GM18870 (cell line): ENCODE measurements around the gene VOPP1.

Source experiments
- ATAC-seq: cut with Tn5 transposase; IDR thresholded peaks from one replicate; pipeline ENCODE4 v1.9.1; 2021; ENCODE audit warnings: moderate library complexity; ENCODE audit not compliant: unreplicated experiment

Gene VOPP1

DNA sequence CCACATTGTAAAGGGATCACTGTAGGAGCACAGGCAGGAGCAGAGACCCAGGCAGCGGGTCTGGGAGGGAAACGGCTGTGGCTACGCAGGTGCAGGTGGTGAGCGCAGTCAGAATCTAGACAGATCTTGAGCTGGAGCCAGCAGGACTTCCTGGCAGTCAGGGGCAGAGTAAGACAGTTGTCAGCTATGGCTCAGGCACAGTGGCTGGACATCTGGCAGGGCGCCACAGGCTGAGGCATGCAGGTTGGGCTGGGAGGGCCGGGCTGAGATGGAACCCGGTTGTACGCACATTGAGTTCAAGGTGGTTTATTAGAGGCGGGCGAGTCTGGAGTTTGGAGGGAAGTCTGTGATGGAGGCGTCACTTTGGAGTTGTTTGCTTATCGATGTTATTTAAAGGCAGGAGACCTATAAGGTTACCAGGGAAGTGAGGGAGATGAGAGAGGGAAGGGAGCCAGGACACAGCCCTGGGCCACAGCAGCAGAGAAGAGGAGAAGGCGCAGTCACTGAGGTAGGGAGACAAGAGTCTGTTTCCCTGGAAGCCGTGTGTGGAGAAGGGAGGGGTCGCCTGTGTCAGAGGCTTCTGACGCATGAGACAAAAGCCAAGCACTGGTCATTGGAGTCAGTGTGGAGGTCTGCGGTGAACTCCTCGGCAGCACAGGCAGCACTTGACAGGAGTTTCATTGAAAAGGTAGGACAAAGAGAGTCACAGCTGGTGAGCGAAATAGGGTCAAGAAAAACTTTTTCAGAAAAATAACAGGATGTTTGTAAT, 133.4 kb downstream of the VOPP1 start:
- no peak for ATAC-seq

DNA sequence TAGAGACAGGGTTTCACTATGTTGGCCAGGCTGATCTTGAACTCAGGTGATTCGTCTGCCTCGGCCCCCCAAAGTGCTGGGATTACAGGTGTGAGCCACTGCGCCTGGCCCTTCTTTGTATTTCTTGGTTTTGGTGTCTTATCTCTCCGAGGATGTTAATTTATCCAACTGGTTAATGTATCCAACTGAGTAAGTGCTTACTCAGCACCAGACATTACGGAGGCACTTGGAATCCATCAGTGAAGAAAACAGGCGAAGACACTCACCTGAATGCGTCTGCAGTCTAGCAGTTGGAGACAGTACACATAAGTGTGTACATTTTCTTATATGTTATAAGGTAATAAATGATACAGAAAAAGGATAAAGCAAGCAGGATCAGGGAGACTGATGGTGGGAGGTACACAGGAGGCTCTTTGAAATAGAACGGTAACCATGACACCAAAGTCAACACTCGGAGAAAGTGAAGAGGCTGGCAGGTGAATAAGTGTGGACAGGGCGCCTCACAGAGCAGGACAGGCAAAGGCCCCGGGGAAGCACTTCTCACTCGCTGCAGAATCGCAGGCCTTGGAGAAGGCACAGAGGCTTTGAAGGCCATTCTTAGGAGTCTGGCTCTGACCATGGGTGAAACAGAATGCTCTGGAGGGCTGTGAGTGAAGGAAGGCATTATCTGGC, 134.1 kb downstream of the VOPP1 start:
- ATAC-seq: no peak

DNA sequence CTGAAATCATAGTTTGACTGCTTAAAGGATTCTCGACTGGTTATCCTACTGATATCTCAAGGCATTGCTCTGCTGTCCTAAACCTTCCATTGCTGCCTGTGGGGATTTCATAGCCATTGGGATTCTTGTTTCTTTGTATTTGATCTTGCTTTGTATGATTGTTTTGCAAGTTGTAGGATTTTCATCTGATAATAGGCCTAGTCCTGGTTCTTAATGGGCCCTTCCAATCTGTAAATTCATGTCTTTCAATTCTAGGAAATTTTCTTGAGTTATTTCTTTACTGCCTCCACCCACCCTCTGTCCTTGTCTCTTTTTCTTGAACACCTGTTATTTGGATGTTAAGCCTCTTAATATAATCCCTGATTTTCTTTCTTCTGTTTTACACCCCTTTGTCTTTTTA, 134.9 kb downstream of the VOPP1 start:
- ATAC-seq: no peak

DNA sequence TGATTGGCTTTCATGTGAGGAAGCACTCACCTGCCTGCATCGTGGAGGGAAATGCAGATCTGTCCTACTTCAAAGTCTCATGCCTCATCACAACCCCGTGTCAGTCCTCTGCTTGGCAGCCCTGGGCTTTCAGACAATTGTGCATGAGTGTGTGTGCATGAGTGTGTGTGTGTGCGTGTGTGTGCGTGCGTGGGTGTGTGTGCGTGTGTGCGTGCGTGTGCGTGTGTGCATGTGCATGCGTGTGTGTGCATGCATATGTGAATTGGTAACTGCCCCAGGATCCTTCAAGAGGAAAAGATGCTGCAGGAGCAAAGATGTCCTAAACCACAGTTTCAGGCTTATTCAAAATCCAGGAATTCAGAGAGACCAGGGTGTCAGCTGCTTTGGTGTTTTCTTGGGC, 135.8 kb downstream of the VOPP1 start:
- no peak for ATAC-seq

DNA sequence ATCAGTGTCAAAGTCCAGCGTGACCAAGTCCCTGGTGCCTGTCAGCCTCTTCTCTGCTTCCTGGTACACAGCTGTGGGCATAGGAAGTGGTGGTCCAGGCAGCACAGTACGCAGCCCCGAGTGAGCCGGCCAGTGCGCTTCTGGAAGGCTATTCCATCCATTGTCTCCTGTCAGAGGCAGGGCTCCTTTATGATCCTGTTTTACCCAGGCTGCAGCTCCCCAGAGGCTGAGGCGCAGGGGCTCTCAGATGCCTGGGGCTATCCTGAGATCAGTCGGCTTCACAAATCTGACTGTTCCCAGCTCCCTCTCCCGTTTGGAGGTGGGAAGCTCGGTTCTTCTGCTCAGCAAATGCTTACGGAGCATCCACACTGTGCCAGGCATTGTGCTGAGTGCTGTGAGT, 136.8 kb downstream of the VOPP1 start:
- no peak for ATAC-seq

DNA sequence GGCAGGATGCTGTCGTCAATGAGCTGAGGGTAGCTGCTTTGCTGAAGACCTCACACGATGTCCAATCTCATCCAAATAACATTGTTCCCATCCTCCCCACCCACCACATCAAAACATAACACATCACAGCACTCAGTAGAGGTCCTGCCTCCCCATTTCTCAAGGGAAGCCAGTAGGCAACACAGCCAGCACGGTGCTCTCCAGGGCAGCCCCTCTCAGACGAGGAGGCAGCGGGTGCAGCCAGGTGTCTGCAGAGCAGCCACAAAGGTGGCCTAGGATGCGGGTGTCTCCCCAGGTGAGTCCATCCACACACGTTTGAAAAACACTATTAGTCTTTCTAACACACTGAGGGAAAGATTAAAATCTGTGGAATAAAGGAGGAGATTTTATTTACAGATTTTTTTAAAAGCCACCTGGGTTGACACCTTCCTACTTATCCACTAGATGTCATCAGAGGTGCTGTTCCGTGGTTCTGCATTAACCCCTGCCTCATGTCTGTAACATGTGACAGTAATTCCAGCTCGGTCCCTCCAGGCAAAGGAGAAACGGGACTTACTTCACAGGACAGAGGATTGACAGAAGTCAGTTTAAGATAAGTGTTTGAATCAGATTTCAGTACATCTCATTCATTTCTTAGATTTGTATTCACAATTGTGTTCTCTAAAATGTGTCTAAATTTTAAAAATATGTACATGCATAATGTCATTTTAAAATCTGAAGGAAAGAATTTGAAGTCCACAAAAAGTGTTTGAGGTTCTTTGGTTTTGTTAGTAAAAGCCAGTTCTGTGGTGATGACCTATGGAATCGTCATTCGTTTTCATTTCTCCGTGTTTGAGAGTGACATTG, 139.1 kb downstream of the VOPP1 start:
- ATAC-seq: peak; percentile 73

DNA sequence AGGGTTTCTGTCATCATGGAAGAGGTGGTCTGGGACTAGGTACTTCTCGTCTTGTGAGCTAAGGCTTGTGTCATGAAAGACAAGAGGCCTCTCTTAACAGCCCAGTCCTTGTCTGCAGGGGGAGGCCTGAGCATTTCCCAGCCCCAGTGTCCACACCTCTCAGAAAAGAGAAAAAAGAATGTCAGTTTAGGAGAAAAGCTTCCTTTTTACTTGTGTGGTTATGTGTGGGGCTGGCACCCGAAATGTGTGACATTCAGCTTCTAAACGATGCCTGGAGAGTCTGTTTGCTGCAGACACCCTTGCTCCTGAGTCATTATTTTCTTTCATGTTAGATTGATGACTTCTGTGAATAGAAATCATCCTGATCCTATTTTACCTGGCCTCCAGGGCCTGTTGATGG, 139.8 kb downstream of the VOPP1 start:
- no peak for ATAC-seq

DNA sequence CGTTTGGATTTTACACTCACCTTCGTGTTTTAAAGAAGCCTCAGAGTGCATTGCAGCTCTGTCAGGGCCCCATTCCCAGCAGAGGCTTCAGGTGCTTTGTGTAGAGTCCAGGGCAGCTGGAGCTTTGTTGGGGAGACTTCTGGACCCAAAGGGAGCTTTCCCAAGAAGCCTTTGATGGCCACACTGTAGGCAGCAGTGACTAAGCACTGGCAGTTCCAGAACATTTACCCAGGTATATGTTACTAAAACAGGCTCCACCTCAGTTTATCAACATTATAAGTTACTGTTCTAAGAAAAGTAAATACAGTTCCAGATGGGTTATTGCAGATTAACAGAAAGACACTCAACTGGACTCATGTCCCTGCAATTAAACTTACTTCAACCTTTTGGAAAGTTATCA, 140.4 kb downstream of the VOPP1 start:
- ATAC-seq: no peak

DNA sequence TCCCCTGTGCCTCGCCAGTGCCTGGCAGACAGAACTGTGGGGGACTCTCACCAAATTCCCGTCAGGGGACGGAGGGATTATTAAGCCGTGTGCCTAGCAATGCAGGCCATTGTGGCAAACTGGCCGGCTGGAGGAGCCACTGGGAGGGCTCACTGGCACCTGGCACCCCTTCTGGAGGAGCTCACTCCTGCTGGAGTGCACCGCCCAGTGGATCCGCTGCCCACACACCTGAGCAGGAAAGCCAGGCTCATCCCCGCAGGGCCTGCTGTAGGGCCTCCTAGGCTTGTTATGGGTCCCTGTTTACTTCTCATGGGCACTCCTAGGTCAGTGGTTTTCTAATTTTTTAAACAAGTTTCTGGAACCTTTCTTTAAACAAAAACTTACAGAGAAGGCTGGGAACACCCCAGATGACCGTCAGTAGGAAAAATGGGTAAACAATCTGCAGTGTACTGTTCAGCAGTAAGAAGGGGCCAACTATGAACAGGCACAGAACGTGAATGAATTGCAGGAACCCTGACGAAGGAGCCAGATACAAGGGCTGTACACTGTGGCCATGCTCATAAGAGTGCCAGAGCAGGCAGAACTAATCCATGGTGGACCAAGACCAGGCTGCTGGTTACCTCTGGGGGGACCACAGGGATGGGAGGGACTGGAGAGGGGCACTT, 142.3 kb downstream of the VOPP1 start:
- ATAC-seq: no peak

DNA sequence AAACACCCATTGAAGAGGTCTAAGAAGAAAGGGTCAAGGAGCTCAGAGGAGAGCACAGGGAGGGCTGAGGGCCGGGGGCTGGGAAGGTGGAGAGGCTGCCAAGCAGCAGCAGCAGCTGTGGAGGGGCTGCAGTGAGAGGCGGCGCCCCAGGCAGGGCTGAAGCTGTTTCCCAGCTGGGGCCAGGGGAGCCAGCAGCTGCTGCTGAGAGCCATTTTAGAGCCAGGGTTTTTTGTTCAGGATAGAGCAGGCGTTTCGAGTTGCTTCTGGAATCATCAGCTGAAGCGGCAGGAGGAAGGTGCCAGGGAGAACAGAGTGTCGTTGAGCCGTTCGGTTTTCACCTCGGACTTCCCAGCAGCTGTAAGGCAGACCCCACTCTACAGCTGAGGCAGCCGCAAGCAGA, 144.5 kb downstream of the VOPP1 start:
- no peak for ATAC-seq

DNA sequence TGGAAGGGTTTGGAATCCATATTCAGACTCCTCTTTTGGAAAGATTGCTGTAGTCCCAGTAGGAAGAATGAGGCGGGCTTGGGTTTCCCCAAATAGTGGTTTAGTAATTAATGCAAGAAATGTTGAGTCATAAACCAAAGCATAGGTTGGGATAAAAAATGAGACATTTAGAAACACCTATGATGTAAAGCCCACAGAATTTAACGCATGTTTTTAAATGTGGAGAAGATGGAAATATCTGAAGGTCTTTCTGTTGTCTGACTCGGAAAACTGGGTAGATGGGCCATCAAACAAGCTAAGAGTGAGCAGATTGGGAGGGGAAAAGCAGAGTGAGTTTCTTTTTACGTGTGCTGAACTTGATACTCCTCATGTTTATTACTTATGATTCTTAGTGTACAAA, 145.0 kb downstream of the VOPP1 start:
- ATAC-seq: no peak

DNA sequence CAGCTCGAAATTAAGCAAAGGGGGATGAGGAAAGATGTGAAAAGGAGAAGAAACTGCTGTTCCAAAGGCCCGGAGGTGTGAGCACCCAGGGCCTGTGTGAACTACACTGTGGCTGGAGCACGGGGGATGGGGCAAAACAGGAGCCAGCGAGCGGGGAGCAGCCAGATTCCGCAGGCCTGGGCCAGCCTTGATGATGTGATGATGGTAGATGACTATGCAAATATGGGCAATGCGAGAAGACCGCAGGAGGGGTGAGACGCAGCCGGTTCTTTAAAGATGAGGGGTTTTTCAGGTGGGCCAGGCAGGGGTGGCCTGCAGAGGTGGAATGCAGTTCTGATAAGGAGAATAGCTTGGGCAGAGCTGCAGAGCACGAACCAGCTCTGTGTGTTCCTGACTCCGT, 145.6 kb downstream of the VOPP1 start:
- no peak for ATAC-seq

DNA sequence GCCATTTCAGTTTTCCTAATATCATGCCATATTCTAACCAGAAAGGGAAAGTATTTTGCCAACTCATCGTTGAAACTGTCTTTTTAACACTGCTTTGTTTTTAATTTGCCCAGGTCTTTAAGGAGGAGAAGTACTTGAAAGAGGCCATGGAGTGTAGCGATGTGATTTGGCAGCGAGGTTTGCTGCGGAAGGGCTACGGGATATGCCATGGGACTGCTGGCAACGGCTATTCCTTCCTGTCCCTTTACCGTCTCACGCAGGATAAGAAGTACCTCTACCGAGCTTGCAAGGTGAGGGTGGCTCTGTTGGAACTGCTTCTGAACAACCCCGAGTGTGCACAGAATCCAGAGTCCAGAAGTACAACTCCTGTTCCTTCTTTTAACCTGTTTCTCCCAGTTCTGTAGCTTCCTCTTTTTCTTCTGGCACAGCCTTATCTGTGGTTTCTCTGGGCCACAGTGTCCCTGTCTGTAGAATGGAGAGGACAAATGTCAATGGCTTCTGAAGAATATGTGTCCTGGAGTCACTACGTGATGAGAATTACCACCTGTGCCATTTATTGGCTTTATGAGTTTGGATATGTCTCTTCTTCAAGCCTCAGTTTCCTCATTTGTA, 147.1 kb downstream of the VOPP1 start:
- ATAC-seq: no peak

DNA sequence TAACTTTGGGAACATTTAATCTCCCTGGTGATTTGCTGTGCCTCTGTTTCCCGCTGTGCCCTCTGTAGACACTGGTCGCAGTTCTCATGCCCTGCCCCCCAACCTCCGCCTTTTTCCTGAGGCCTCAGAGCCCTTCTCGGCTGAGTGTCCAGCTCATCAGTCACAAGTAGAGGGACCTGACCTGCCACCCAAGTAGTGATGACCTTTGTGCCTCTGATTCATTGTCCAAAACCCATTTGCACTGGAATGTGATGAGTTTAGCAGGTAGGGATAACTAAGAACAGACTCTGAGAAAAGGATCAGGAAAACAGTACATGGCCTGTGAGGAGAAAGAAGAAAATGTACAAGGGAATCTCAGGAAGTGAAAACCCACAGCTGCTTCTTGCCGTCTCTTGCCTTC, 148.4 kb downstream of the VOPP1 start:
- no peak for ATAC-seq

DNA sequence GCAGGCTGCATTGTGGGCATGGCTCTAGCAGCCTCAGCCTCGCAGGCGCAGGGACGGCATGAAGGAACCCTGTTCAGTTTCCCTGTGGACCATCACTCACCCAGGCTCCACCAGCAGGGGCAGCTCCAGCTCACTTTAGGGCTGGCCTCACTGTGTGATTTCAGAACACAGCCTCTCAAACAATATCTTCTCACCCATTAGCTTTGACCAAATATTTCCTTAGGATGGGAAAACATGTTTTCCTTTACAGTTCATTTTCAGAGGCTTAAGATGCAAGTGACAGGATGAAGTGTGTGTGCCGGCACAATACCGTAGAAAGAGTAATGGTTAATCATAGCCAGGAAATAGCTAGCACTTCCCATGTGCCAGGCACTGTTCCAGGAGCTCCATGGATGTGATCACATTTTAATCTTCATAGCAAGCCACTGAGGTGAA, 149.0 kb downstream of the VOPP1 start:
- ATAC-seq: no peak
